ENCODE measurements around the gene MESP1.

Gene MESP1

DNA sequence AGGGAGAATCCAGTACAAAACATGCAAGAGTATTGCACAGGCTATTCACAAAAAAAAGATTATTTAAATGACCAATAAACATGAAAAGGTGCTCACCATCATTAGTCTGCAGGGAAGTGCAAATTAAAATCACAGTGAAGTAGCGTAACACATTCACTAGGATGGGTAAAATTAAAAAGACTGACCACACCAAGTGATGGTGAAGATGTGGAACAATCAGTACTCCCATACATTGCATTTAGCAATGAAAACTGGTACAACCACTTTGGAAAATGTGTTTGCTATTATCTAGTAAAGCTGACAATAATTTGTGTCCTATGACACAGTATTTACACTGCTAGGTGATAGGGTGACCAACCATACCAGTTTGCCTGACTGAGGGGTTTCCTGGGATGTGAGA lies 26.4 kb downstream of the MESP1 start:
- POLR2A ChIA-PET, result no interaction called here
- CTCF ChIA-PET, result interaction anchor here (0.6 to 1.0 kb wide), 3 partner anchors 22 to 344 kb away, joined by 3 to 4 read pairs (median 3); no protein-coding TSS in a partner anchor
- Histone ChIP-seq H3K9me3 (ENCODE audit: control insufficient read depth, insufficient read depth, low read depth, low read length) (no peaks in the 10 kb centered on the region), H3K4me3 (ENCODE audit: low read depth, low read length) (no peak overlapping the region), H3K36me3 (ENCODE audit: control insufficient read depth in 2 of 2, insufficient read depth in 1 of 2, low read length in 2 of 2) (no peaks in the 10 kb centered on the region), H3K27ac (ENCODE audit: extremely low read depth, low read depth, low read length) (no peak overlapping the region), H3K4me1 (ENCODE audit: control insufficient read depth, insufficient read depth, low read length) (no peaks in the 10 kb centered on the region)
- no peak for TF ChIP-seq ZNF140 (tag by site-specific recombination; IDR thresholded peaks at IDR 0.05)
- peak; percentile 99 for TF ChIP-seq ZNF184 (tag by site-specific recombination; IDR thresholded peaks at IDR 0.05)

- Histone ChIP-seq H3K9me3 (ENCODE audit: control insufficient read depth, insufficient read depth, low read depth, low read length) (no peaks in the 10 kb centered on the region), H3K4me3 (ENCODE audit: low read depth, low read length) (no peak overlapping the region), H3K36me3 (ENCODE audit: control insufficient read depth in 2 of 2, insufficient read depth in 1 of 2, low read length in 2 of 2) (no peaks in the 10 kb centered on the region), H3K4me1 (ENCODE audit: control insufficient read depth, insufficient read depth, low read length) (no peaks in the 10 kb centered on the region), H3K27ac (ENCODE audit: extremely low read depth, low read depth, low read length) (no peak overlapping the region)
- ChIA-PET CTCF (interaction anchor here (0.6 to 1.0 kb wide), 3 partner anchors 17 to 450 kb away, joined by 3 to 5 read pairs (median 3); no protein-coding TSS in a partner anchor), POLR2A (no interaction called here)
- TF ChIP-seq ZNF623 (tag by site-specific recombination; IDR thresholded peaks at IDR 0.05) (peak; percentile 75), ZNF433 (tag by site-specific recombination; IDR thresholded peaks at IDR 0.05; ENCODE audit: low read depth) (0 out of 2 replicates have a peak, but pooled peaks have one; percentile 31), ZXDB (tag by site-specific recombination; IDR thresholded peaks at IDR 0.05) (peak; percentile 52; the same call in 1 of the 2 replicates), ZNF138 (tag by site-specific recombination; IDR thresholded peaks at IDR 0.05; ENCODE audit: borderline replicate concordance) (0 out of 2 replicates have a peak, but pooled peaks have one; percentile 58), ZNF426 (tag by site-specific recombination; IDR thresholded peaks at IDR 0.05) (peak; percentile 72), ZNF530 (tag by site-specific recombination; IDR thresholded peaks at IDR 0.05; ENCODE audit: low read depth) (0 out of 2 replicates have a peak, but pooled peaks have one; percentile 40), GFI1B (tag by site-specific recombination; IDR thresholded peaks at IDR 0.05) (no peak), ZNF585B (tag by site-specific recombination; IDR thresholded peaks at IDR 0.05) (no peak), ZNF561 (tag by site-specific recombination; IDR thresholded peaks at IDR 0.05; ENCODE audit: borderline replicate concordance) (no peak), ZNF274 (IDR thresholded peaks at IDR 0.05; ENCODE audit: low read length) (no peak), ZNF274 (tag by site-specific recombination; IDR thresholded peaks at IDR 0.05; ENCODE audit: borderline replicate concordance) (no peak), SETDB1 (IDR thresholded peaks at IDR 0.05; ENCODE audit: insufficient read length, low read length) (no peak), ZNF488 (tag by site-specific recombination; IDR thresholded peaks at IDR 0.05) (no peak), ZBTB11 (tag by site-specific recombination; conservative IDR thresholded peaks at IDR 0.05; ENCODE audit: low read depth) (peak; percentile 65), ZBTB8A (tag by site-specific recombination; IDR thresholded peaks at IDR 0.05) (peak; percentile 41; the same call in 1 of the 2 replicates), GLIS1 (tag by site-specific recombination; IDR thresholded peaks at IDR 0.05) (no peak), ZNF555 (tag by site-specific recombination; conservative IDR thresholded peaks at IDR 0.05) (peak; percentile 69), OVOL3 (tag by site-specific recombination; IDR thresholded peaks at IDR 0.05) (no peak), ZNF558 (tag by site-specific recombination; IDR thresholded peaks at IDR 0.05) (0 out of 2 replicates have a peak, but pooled peaks have one; percentile 56), ZNF394 (tag by site-specific recombination; IDR thresholded peaks at IDR 0.05; ENCODE audit: borderline replicate concordance) (peak; percentile 90), ZNF664 (tag by site-specific recombination; IDR thresholded peaks at IDR 0.05) (peak; percentile 47; the same call in 1 of the 2 replicates)
- TF ChIP-seq, protein P1, sequence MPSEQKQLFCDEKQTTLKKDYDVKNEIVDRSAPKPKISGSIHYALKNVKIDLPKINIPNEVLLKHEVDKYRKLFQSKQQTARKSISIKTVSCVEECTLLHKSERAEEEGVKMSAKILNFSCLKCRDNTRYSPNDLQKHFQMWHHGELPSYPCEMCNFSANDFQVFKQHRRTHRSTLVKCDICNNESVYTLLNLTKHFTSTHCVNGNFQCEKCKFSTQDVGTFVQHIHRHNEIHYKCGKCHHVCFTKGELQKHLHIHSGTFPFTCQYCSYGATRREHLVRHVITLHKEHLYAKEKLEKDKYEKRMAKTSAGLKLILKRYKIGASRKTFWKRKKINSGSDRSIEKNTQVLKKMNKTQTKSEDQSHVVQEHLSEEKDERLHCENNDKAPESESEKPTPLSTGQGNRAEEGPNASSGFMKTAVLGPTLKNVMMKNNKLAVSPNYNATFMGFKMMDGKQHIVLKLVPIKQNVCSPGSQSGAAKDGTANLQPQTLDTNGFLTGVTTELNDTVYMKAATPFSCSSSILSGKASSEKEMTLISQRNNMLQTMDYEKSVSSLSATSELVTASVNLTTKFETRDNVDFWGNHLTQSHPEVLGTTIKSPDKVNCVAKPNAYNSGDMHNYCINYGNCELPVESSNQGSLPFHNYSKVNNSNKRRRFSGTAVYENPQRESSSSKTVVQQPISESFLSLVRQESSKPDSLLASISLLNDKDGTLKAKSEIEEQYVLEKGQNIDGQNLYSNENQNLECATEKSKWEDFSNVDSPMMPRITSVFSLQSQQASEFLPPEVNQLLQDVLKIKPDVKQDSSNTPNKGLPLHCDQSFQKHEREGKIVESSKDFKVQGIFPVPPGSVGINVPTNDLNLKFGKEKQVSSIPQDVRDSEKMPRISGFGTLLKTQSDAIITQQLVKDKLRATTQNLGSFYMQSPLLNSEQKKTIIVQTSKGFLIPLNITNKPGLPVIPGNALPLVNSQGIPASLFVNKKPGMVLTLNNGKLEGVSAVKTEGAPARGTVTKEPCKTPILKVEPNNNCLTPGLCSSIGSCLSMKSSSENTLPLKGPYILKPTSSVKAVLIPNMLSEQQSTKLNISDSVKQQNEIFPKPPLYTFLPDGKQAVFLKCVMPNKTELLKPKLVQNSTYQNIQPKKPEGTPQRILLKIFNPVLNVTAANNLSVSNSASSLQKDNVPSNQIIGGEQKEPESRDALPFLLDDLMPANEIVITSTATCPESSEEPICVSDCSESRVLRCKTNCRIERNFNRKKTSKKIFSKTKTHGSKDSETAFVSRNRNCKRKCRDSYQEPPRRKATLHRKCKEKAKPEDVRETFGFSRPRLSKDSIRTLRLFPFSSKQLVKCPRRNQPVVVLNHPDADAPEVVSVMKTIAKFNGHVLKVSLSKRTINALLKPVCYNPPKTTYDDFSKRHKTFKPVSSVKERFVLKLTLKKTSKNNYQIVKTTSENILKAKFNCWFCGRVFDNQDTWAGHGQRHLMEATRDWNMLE (tag by site-specific recombination; conservative IDR thresholded peaks at IDR 0.05; ENCODE audit: low read depth), result peak; percentile 86
- TF ChIP-seq, protein P2, sequence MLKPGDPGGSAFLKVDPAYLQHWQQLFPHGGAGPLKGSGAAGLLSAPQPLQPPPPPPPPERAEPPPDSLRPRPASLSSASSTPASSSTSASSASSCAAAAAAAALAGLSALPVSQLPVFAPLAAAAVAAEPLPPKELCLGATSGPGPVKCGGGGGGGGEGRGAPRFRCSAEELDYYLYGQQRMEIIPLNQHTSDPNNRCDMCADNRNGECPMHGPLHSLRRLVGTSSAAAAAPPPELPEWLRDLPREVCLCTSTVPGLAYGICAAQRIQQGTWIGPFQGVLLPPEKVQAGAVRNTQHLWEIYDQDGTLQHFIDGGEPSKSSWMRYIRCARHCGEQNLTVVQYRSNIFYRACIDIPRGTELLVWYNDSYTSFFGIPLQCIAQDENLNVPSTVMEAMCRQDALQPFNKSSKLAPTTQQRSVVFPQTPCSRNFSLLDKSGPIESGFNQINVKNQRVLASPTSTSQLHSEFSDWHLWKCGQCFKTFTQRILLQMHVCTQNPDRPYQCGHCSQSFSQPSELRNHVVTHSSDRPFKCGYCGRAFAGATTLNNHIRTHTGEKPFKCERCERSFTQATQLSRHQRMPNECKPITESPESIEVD (tag by site-specific recombination; IDR thresholded peaks at IDR 0.05), result no peak
Observed at GRCh38 chr15:89723031-89723430, 28.0 kb downstream of the MESP1 start.
